Stimulated activated CD4-positive, alpha-beta T cell treated with anti-CD3 and anti-CD28 coated beads, Interleukin-15, amount 100 ng/mL, for 48 hours (primary cell): ENCODE results near the gene TMEM163.
"Not testable (repeated sequence)": the region's sequence is repeated elsewhere in the genome, so short reads cannot be mapped to it uniquely, and the experiment has no call there.

Experiments used
- DNase-seq, 2 donors: peaks; one replicate each; pipeline ENCODE4 v3.0.0-alpha.2; 2020; ENCODE audit warnings: low read depth in 2 of 2

Gene TMEM163

DNA sequence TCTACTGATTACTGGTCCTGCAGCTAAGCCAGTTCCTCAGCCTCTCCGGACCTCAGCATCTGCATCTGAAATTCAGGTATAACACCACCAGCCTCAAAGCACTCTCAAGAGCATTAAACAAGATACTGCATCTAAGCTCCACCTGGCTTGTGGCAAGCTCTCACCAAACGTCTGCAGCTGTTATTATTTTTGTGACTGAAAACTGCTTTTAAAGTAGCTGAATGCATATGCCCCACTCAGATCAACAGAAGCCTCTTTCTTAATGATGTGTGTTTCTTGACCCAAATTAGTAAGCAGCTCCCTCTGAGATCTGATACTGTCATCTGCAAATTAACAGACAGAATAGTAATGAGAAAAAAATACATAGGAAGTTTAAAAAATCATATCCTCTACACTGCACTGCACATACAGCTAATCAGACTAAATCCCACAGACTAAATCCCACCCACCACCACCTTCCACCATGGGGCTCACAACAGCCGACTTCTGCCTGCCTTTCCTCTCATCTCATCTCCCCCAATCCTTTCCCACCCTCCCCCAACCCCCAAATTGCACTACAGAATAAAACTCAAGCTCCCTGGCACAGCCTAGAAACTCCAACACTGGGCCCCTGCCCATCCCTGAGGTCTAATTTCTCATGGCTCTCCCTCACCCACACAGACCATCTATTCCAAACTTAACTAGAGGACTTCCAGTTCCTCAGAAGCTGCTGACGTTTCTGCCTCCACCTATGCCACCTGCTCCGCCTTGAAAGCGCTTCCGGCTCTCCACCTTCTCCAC, 52.9 kb downstream of the TMEM163 start:
- no peak for DNase-seq

- DNase-seq, result no peak
These were observed 55.0 kb downstream of the TMEM163 start for GRCh38 chr2:134663451-134664450.

GRCh38 chr2:134662751-134663150, 56.0 kb downstream of the TMEM163 start:
- no peak for DNase-seq

DNA sequence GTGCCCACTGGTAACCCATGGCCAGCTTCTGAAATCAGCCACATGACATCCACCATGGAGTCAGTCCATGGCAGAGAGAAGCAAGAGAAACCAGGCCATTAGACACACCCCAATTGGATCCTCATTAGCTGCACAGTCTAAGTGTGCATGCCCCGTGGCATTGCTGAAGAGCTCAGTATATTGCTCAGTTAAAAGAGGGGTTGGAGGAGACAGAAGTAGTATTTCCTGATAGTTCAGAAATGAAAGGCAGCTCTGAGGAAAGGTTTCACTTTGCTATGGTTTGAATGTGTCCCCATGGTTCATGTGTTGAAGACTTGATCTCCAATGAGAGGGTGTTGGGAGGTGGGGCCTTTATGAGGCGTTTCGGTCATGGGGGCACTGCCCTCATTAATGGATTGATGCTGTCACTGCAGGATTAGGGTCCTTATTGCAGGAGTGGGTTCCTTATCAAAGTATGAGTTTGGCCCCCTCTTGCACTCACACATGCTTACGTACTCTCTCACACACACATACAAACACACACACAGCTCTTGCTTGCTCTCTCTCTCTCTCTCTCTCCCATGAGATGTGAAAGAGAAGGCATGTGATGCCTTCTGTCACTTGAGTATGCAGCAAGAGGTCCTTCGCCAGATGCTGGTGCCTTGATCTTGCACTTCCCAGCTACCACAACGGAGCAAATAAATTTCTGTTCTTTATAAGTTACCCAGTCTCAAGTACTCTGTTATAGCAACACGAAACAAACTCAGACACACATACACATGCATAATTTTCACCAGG, 58.0 kb downstream of the TMEM163 start:
- no peak for DNase-seq

GRCh38 chr2:134659724-134660123, 59.1 kb downstream of the TMEM163 start:
- DNase-seq, result no peak

DNA sequence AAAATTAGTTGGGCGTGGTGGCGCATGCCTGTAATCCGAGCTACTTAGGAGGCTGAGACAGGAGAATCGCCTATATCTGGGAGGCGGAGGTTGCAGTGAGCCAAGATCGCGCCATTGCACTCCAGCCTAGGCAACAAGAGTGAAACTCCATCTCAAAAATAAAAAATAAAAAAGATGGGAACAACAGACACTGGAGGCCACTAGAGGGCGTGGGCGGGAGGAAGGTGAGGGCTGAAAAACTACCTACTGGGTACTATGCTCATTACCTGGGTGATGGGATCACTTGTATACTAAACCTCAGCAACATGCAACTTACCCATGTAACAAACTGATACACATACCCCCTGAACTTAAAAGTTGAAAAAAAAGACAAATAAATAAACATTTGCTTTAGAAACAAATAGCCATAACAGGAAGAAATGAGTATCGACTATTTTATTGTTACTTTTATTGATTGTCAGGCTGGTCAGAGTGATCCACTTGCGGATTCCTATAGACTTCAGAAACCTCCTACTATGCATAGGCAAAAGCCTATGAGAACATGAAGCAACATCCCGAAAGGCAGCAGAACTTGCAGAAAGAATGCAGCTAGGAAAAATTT, 61.0 kb downstream of the TMEM163 start:
- DNase-seq, result no peak

DNA sequence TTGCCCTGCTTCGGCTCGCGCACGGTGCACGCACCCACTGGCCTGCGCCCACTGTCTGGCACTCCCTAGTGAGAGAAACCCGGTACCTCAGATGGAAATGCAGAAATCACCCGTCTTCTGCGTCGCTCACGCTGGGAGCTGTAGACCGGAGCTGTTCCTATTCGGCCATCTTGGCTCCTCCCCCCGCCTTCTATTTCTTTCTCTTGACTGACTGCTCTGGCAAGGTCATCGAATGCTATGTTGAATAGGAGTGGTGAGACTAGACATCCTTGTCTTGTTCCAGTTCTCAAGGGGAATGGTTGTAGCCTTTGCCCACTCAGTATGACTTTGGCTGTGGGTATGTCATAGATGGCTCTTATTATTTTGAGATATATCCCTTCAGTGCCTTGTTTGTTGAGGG, 62.4 kb downstream of the TMEM163 start:
- DNase-seq, result not testable (repeated sequence)

GRCh38 chr2:134648586-134648985, 70.2 kb downstream of the TMEM163 start:
- DNase-seq, result no peak

GRCh38 chr2:134647607-134648256, 71.1 kb downstream of the TMEM163 start:
- no peak for DNase-seq

GRCh38 chr2:134642938-134643337, 75.9 kb downstream of the TMEM163 start:
- DNase-seq, result no peak

DNA sequence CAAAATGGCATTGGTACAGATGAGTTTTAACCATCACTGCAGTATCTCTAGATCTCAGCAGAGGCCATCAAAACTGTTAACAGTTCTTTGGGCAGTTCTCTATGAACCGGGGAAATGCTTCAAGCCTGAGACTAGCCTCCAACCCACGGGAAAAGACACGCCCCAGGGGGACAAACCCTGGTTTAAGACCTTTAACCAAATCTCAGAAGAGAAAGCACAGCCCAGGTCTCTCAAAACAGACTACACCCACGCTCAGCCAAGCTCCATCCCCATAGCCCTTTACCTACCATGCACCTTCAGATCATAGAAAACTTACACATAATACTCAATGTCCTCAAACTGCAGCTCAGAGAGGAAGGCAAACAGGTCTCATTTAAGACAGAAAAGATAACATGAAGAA, 78.3 kb downstream of the TMEM163 start:
- no peak for DNase-seq

GRCh38 chr2:134639265-134639664, 79.5 kb downstream of the TMEM163 start:
- no peak for DNase-seq

DNA sequence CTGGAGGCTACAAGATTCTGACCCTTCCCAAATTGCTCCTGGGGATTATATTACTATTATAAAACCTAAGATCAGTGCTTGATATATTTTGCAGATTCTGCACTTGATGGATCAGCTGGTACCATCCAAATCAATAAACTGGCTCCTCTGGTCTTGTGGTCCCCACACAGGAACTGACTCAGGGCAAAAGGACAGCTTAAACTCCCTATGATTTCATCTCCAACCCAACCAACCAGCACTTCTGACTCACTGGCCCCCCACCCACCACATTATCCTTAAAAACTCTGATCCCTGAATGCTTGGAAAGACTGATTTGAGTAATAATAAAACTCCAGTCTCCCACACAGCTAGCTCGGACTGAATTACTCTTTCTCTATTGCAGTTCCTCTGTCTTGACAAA, 82.1 kb downstream of the TMEM163 start:
- DNase-seq, result no peak

- DNase-seq, result no peak
These were observed 84.6 kb downstream of the TMEM163 start for GRCh38 chr2:134634054-134634753.

- no peak for DNase-seq
These were observed 88.2 kb downstream of the TMEM163 start for GRCh38 chr2:134630504-134631159.

- no peak for DNase-seq
These were observed 90.3 kb downstream of the TMEM163 start for GRCh38 chr2:134628453-134628852.

DNA sequence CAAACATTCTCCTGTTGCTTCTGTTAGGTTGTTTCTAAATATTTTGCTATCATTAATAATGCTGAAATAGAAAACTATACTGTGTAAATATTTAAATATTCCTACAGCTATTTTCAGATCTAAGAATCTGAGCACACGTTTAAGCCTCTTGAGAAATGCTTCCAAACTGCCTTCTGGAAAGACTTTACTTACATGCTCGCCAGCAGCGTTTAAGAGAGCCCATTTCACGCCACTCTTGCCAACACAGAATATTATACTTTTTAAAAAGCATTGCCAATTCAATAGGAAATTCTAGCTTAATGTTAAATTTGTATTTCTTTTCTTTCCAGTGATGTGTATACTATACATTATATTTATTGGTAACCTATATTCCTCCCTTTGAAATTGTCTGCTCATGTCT, 92.0 kb downstream of the TMEM163 start:
- no peak for DNase-seq

- no peak for DNase-seq
These were observed 93.5 kb downstream of the TMEM163 start for GRCh38 chr2:134625311-134625710.

DNA sequence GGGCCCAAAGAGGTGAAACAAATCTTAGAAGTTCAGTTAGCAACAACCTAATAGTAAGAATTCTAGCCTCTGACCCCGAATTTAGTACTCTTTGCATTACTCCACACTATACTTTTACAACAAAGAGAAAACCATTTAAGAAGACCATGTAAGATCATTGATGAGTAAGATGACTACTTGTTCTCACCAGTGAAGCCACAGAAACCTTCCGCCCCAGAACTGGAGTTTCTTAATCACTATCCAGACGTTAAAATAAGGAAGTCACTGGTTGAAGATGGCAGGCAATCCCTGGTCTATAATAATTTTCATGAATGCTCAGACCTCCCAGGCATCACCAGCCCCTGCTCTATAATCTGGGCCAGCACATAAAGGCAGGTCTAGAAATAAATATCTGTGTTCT, 95.0 kb downstream of the TMEM163 start:
- peak; percentile 14 to 29 for DNase-seq

GRCh38 chr2:134623046-134623445, 95.8 kb downstream of the TMEM163 start:
- no peak for DNase-seq
